ENCODE measurements around the gene INPP5J.

INPP5J gene

DNA sequence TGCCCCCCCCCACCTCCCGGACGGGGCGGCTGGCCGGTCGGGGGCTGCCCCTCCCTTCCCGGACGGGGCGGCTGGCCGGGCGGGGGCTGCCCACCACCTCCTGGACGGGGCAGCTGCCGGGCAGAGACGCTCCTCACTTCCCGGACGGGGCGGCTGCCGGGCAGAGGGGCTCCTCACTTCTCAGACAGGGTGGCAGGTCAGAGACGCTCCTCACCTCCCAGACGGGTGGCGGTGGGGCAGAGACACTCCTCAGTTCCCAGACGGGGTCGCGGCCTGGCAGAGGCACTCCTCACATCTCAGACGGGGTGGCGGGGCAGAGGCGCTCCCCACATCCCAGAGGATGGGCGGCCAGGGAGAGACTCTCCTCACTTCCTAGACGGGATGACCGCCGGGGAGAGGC is 61.2 kb downstream of the INPP5J start:
- no peak for TF ChIP-seq CTCF (IDR thresholded peaks at IDR 0.05; ENCODE audit: insufficient read depth, low read depth, low read length, missing control alignments)
- H3K4me3 ChIP-seq (ENCODE audit: low read length) = no peak overlapping the region
- DNase-seq (ENCODE audit: low read depth) = no peak

Data from epithelial cell of esophagus (primary cell).